SK-N-MC (cell line): ENCODE results near the gene FOXF1.

Experiments
- DNase-seq: peaks from one replicate; pipeline ENCODE4 v3.0.0-alpha.2; 2011; ENCODE audit warnings: low read depth, low spot score
- H3K27ac ChIP-seq: fragments of 200-600 bp; sonication (generic); 2 replicates; pipeline ENCODE4 v1.5.1; 2016; ENCODE audit warnings: mixed run types
- H3K36me3 ChIP-seq: fragments of 200-600 bp; sonication (generic); 2 replicates; pipeline ENCODE4 v1.6.1; 2017; ENCODE audit warnings: antibody characterized with exemption, low read length, mixed read lengths; ENCODE audit not compliant: insufficient read depth
- H3K4me3 ChIP-seq: fragments of 200-600 bp; sonication (generic); 2 replicates; pipeline ENCODE4 v1.5.1; 2016
- H3K9ac ChIP-seq: fragments of 200-600 bp; sonication (generic); 2 replicates; pipeline ENCODE4 v1.8.0; 2017; ENCODE audit warnings: mixed run types, mixed read lengths; ENCODE audit not compliant: insufficient read length
- H3K9me3 ChIP-seq: fragments of 200-600 bp; sonication (generic); 2 replicates; pipeline ENCODE4 v1.6.1; 2017; ENCODE audit warnings: low read depth, mild to moderate bottlenecking, antibody characterized with exemption, low read length, moderate library complexity, mixed read lengths
- EZH2 ChIP-seq: fragments of 200-600 bp; sonication (generic); IDR thresholded peaks from one replicate; pipeline ENCODE4 v1.6.1; 2017; ENCODE audit warnings: antibody characterized with exemption
- FOXP2 ChIP-seq: optimal IDR thresholded peaks from 2 replicates; pipeline ENCODE3; 2011; ENCODE audit warnings: mild to moderate bottlenecking, moderate library complexity; ENCODE audit not compliant: insufficient read depth; ENCODE audit errors: extremely low read length, control extremely low read depth
- POLR2AphosphoS5 ChIP-seq: IDR thresholded peaks from 2 replicates; pipeline ENCODE4 v1.6.1; 2012; ENCODE audit warnings: mild to moderate bottlenecking, low read depth, low read length, borderline replicate concordance

Gene FOXF1

GRCh38 chr16:86517652-86518258 is 7.4 kb downstream of the FOXF1 start:
- no peaks in the 10 kb centered on the region for H3K36me3 ChIP-seq
- TF ChIP-seq POLR2AphosphoS5 (no peak), EZH2 (no peak)
- H3K9me3 ChIP-seq = no peaks in the 10 kb centered on the region
- no peak for DNase-seq
- no peak overlapping the region for H3K4me3 ChIP-seq
- no peak overlapping the region for H3K9ac ChIP-seq
- H3K27ac ChIP-seq = no peak overlapping the region

- no peak for DNase-seq
Observed at GRCh38 chr16:86519007-86519648, 8.8 kb downstream of the FOXF1 start.

GRCh38 chr16:86519649-86520316 is 9.5 kb downstream of the FOXF1 start:
- DNase-seq = no peak
- no peak for TF ChIP-seq POLR2AphosphoS5
- TF ChIP-seq FOXP2 = no peak
- no peak for TF ChIP-seq EZH2
- no peak overlapping the region for H3K27ac ChIP-seq
- H3K9me3 ChIP-seq = no peaks in the 10 kb centered on the region
- H3K4me3 ChIP-seq = no peak overlapping the region
- H3K9ac ChIP-seq = no peak overlapping the region
- no peaks in the 10 kb centered on the region for H3K36me3 ChIP-seq

More at GRCh38 chr16:86519007-86519648, 8.8 kb downstream of the FOXF1 start:
- H3K9me3 ChIP-seq = no peaks in the 10 kb centered on the region
- no peak overlapping the region for H3K27ac ChIP-seq
- H3K9ac ChIP-seq = no peak overlapping the region
- no peak overlapping the region for H3K4me3 ChIP-seq
- TF ChIP-seq POLR2AphosphoS5 (no peak), FOXP2 (no peak), EZH2 (no peak)
- no peaks in the 10 kb centered on the region for H3K36me3 ChIP-seq

- no peak for TF ChIP-seq FOXP2
- DNase-seq = no peak
- H3K9me3 ChIP-seq = no peaks in the 10 kb centered on the region
- H3K27ac ChIP-seq = no peak overlapping the region
- H3K4me3 ChIP-seq = no peak overlapping the region
- no peak overlapping the region for H3K9ac ChIP-seq
- no peaks in the 10 kb centered on the region for H3K36me3 ChIP-seq
Observed at GRCh38 chr16:86520317-86521210, 10.2 kb downstream of the FOXF1 start.

- H3K9me3 ChIP-seq = no peaks in the 10 kb centered on the region
- no peak overlapping the region for H3K4me3 ChIP-seq
- H3K36me3 ChIP-seq = no peaks in the 10 kb centered on the region
- no peak overlapping the region for H3K27ac ChIP-seq
- no peak overlapping the region for H3K9ac ChIP-seq
- TF ChIP-seq POLR2AphosphoS5 = no peak
- no peak for TF ChIP-seq FOXP2
- TF ChIP-seq EZH2 = no peak
- no peak for DNase-seq
Observed at GRCh38 chr16:86521236-86522197, 11.2 kb downstream of the FOXF1 start.

- H3K9ac ChIP-seq = no peak overlapping the region
- H3K4me3 ChIP-seq = no peak overlapping the region
- H3K27ac ChIP-seq = no peak overlapping the region
- no peaks in the 10 kb centered on the region for H3K36me3 ChIP-seq
- H3K9me3 ChIP-seq = no peaks in the 10 kb centered on the region
- DNase-seq = no peak
- no peak for TF ChIP-seq EZH2
Observed at GRCh38 chr16:86522634-86523033, 12.3 kb downstream of the FOXF1 start.

- Histone ChIP-seq H3K9me3 (no peaks in the 10 kb centered on the region), H3K36me3 (no peaks in the 10 kb centered on the region), H3K4me3 (no peak overlapping the region), H3K27ac (no peak overlapping the region), H3K9ac (no peak overlapping the region)
- TF ChIP-seq FOXP2 (no peak), POLR2AphosphoS5 (no peak), EZH2 (no peak)
- DNase-seq = no peak
Observed at GRCh38 chr16:86523166-86523740, 12.9 kb downstream of the FOXF1 start.
